HG03108 (cell line): ENCODE data around the gene ABHD16B.

Experiments used
- ATAC-seq: cut with Tn5 transposase; IDR thresholded peaks from one replicate; pipeline ENCODE4 v1.9.1; 2021; ENCODE audit warnings: moderate library complexity; ENCODE audit not compliant: unreplicated experiment

ABHD16B gene

GRCh38 chr20:63861365-63861934 is at the start of gene ABHD16B:
TSS of gene ABHD16B (plus strand) at chr20:63861498. CDS start at chr20:63861541, 43 bp downstream.
- no peak for ATAC-seq

- ATAC-seq: no peak
Measured at GRCh38 chr20:63814891-63815614, 46.2 kb upstream of the ABHD16B start.

- ATAC-seq: no peak
Measured at GRCh38 chr20:63815615-63816253, 45.6 kb upstream of the ABHD16B start.

- no peak for ATAC-seq
Measured at GRCh38 chr20:63819224-63819921, 41.9 kb upstream of the ABHD16B start.

GRCh38 chr20:63821811-63822210 is 39.5 kb upstream of the ABHD16B start:
- no peak for ATAC-seq

- ATAC-seq: no peak
Measured at GRCh38 chr20:63822276-63822696, 39.0 kb upstream of the ABHD16B start.

- no peak for ATAC-seq
Measured at GRCh38 chr20:63823691-63824311, 37.5 kb upstream of the ABHD16B start.

GRCh38 chr20:63825331-63826118 is 35.8 kb upstream of the ABHD16B start:
- no peak for ATAC-seq

GRCh38 chr20:63826753-63827152 is 34.5 kb upstream of the ABHD16B start:
- no peak for ATAC-seq

GRCh38 chr20:63828124-63828523 is 33.2 kb upstream of the ABHD16B start:
- no peak for ATAC-seq

- ATAC-seq: no peak
Measured at GRCh38 chr20:63828545-63828944, 32.8 kb upstream of the ABHD16B start.

GRCh38 chr20:63828951-63829350 is 32.3 kb upstream of the ABHD16B start:
- ATAC-seq: no peak

GRCh38 chr20:63829603-63829944 is 31.7 kb upstream of the ABHD16B start:
- no peak for ATAC-seq

- no peak for ATAC-seq
Measured at GRCh38 chr20:63829945-63830835, 31.1 kb upstream of the ABHD16B start.

- peak; percentile 56 for ATAC-seq
Measured at GRCh38 chr20:63830841-63831588, 30.3 kb upstream of the ABHD16B start, which contains the start of gene ZBTB46. TSS of gene ZBTB46 (minus strand) at chr20:63831264. CDS start at chr20:63790757, 40,507 bp downstream.

- ATAC-seq: no peak
Measured at GRCh38 chr20:63831646-63831992, 29.7 kb upstream of the ABHD16B start.

GRCh38 chr20:63831993-63832686 is 29.2 kb upstream of the ABHD16B start:
- no peak for ATAC-seq
